ENCODE data around the gene NCAM2.

Gene NCAM2

DNA sequence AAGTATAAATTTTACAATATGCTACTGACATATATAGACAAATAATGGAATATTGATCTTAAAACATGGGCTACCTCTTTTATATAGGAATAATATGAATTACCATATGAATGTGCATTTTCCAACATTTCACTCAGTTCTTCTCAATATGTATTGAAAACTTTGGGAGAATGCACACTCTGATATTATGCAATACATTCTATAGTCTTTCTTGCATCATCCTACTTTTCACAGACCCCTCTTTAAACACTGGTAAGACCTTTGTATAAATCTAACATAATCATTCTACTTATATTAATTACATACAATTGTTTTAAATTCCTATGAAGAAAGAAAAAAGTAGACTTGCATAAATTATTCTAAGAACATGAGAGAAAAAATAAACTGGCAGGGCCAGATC lies 69.2 kb downstream of the NCAM2 start:
- H3K27ac ChIP-seq (replicated peaks): no peak overlapping the region
- no peak for TF ChIP-seq CTCF (IDR thresholded peaks at IDR 0.05; ENCODE audit: insufficient read depth, low read length)
- no peak for TF ChIP-seq GABPA (IDR thresholded peaks at IDR 0.05; ENCODE audit: low read depth)
- TF ChIP-seq POLR2AphosphoS5 (IDR thresholded peaks at IDR 0.05; ENCODE audit: low read depth): no peak
- no peak for TF ChIP-seq SPI1 (IDR thresholded peaks at IDR 0.05; ENCODE audit: borderline replicate concordance, low read depth)
- TF ChIP-seq, protein P1, sequence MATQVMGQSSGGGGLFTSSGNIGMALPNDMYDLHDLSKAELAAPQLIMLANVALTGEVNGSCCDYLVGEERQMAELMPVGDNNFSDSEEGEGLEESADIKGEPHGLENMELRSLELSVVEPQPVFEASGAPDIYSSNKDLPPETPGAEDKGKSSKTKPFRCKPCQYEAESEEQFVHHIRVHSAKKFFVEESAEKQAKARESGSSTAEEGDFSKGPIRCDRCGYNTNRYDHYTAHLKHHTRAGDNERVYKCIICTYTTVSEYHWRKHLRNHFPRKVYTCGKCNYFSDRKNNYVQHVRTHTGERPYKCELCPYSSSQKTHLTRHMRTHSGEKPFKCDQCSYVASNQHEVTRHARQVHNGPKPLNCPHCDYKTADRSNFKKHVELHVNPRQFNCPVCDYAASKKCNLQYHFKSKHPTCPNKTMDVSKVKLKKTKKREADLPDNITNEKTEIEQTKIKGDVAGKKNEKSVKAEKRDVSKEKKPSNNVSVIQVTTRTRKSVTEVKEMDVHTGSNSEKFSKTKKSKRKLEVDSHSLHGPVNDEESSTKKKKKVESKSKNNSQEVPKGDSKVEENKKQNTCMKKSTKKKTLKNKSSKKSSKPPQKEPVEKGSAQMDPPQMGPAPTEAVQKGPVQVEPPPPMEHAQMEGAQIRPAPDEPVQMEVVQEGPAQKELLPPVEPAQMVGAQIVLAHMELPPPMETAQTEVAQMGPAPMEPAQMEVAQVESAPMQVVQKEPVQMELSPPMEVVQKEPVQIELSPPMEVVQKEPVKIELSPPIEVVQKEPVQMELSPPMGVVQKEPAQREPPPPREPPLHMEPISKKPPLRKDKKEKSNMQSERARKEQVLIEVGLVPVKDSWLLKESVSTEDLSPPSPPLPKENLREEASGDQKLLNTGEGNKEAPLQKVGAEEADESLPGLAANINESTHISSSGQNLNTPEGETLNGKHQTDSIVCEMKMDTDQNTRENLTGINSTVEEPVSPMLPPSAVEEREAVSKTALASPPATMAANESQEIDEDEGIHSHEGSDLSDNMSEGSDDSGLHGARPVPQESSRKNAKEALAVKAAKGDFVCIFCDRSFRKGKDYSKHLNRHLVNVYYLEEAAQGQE (IDR thresholded peaks at IDR 0.05; ENCODE audit: insufficient replicate concordance, low read depth): no peak
- no peak for DNase-seq (ENCODE audit: low read depth in 1 of 2, low spot score in 1 of 2)
- no peak overlapping the region for H3K4me3 ChIP-seq (replicated peaks; ENCODE audit: insufficient read depth, low read length)
- no peaks in the 10 kb centered on the region for H3K27me3 ChIP-seq (ENCODE audit: insufficient read depth, poor library complexity, severe bottlenecking)

- Histone ChIP-seq H3K27ac (replicated peaks) (no peak overlapping the region), H3K27me3 (ENCODE audit: insufficient read depth, poor library complexity, severe bottlenecking) (no peaks in the 10 kb centered on the region), H3K4me3 (replicated peaks; ENCODE audit: insufficient read depth, low read length) (no peak overlapping the region)
- TF ChIP-seq POLR2AphosphoS5 (IDR thresholded peaks at IDR 0.05; ENCODE audit: low read depth) (no peak), CTCF (IDR thresholded peaks at IDR 0.05; ENCODE audit: insufficient read depth, low read length) (no peak), GABPA (IDR thresholded peaks at IDR 0.05; ENCODE audit: low read depth) (no peak), SPI1 (IDR thresholded peaks at IDR 0.05; ENCODE audit: borderline replicate concordance, low read depth) (no peak)
- TF ChIP-seq, protein P1 (IDR thresholded peaks at IDR 0.05; ENCODE audit: insufficient replicate concordance, low read depth): no peak
- DNase-seq (ENCODE audit: low read depth in 1 of 2, low spot score in 1 of 2): no peak
Observed at GRCh38 chr21:21074305-21074704, 76.1 kb downstream of the NCAM2 start.

DNA sequence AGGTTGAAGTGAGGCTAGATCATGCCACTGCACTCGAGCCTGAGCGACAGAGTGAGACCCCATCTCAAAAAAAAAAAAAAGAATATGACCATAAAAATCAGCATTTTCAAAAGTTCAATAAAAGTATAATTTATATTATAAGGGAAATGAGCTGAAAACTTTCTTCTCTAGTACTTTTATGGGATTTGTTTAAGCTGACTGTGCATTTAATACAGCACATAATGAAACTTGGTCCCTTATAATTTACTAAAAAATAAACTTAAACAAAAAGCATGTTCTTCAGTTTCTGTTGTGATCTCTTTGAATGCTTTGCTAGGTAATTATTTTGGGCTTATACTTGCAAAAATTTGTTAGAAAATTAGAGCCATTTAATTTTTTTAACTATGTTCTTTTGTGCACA lies 77.8 kb downstream of the NCAM2 start:
- TF ChIP-seq, protein P1 (IDR thresholded peaks at IDR 0.05; ENCODE audit: insufficient replicate concordance, low read depth): no peak
- TF ChIP-seq GABPA (IDR thresholded peaks at IDR 0.05; ENCODE audit: low read depth) (no peak), SPI1 (IDR thresholded peaks at IDR 0.05; ENCODE audit: borderline replicate concordance, low read depth) (no peak), CTCF (IDR thresholded peaks at IDR 0.05; ENCODE audit: insufficient read depth, low read length) (no peak), POLR2AphosphoS5 (IDR thresholded peaks at IDR 0.05; ENCODE audit: low read depth) (no peak)
- Histone ChIP-seq H3K4me3 (replicated peaks; ENCODE audit: insufficient read depth, low read length) (no peak overlapping the region), H3K27ac (replicated peaks) (no peak overlapping the region), H3K27me3 (ENCODE audit: insufficient read depth, poor library complexity, severe bottlenecking) (no peaks in the 10 kb centered on the region)
- no peak for DNase-seq (ENCODE audit: low read depth in 1 of 2, low spot score in 1 of 2)

Measured in HL-60 (cell line).